ENCODE data around the gene MOB2.

DNA sequence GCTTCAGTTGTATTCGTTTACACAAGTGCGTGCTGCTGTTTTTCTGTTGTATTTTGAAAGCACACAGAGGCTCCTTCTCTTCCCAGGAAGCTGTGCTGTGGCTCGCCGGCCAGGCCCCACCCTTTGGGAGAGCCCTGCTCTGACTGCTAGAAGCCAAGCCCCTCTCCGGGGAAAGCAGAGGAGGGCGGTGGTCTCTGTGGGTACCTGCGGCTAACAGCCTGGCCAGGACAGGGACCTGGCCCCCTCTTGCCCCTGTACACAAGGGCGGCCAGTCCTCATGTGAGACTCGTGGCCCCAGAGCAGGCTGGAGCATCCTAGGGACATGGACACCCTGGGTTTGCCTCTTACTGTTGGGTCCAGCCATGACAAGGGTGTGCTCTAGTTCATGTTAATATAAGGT, 14.8 kb downstream of the MOB2 start:
- no peak for TF ChIP-seq RARB (CRISPR knock-in tag; IDR thresholded peaks at IDR 0.05)
- TF ChIP-seq, protein P1, sequence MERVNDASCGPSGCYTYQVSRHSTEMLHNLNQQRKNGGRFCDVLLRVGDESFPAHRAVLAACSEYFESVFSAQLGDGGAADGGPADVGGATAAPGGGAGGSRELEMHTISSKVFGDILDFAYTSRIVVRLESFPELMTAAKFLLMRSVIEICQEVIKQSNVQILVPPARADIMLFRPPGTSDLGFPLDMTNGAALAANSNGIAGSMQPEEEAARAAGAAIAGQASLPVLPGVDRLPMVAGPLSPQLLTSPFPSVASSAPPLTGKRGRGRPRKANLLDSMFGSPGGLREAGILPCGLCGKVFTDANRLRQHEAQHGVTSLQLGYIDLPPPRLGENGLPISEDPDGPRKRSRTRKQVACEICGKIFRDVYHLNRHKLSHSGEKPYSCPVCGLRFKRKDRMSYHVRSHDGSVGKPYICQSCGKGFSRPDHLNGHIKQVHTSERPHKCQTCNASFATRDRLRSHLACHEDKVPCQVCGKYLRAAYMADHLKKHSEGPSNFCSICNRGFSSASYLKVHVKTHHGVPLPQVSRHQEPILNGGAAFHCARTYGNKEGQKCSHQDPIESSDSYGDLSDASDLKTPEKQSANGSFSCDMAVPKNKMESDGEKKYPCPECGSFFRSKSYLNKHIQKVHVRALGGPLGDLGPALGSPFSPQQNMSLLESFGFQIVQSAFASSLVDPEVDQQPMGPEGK (CRISPR knock-in tag; IDR thresholded peaks at IDR 0.05; ENCODE audit: borderline replicate concordance), result no peak
- no peak for TF ChIP-seq ZFP3 (CRISPR knock-in tag; IDR thresholded peaks at IDR 0.05)
- no peak for TF ChIP-seq GLIS3 (CRISPR knock-in tag; IDR thresholded peaks at IDR 0.05)
- no peak for TF ChIP-seq BACH2 (CRISPR knock-in tag; IDR thresholded peaks at IDR 0.05; ENCODE audit: borderline replicate concordance)
- no peak for TF ChIP-seq ARNTL (CRISPR knock-in tag; IDR thresholded peaks at IDR 0.05; ENCODE audit: borderline replicate concordance, low read depth)
